GM23248 (cell line): ENCODE measurements around the gene SOX18.

ENCODE experiments used
- EZH2 ChIP-seq: fragments of 200-600 bp; sonication (generic); IDR thresholded peaks from 2 replicates; pipeline ENCODE4 v1.6.1; 2018; ENCODE audit warnings: antibody characterized with exemption, mild to moderate bottlenecking; ENCODE audit not compliant: insufficient read depth, poor library complexity, severe bottlenecking
- EZH2phosphoT487 ChIP-seq: fragments of 200-600 bp; sonication (generic); IDR thresholded peaks from 2 replicates; pipeline ENCODE4 v1.6.1; 2018; ENCODE audit warnings: antibody characterized with exemption, moderate library complexity, mild to moderate bottlenecking, low read depth; ENCODE audit not compliant: insufficient read depth

- TF ChIP-seq EZH2, result no peak
- TF ChIP-seq EZH2phosphoT487, result no peak
Measured at GRCh38 chr20:64047046-64047389, 2.4 kb downstream of the SOX18 start.
